HG03460 (cell line): ENCODE data around the gene ZPR1.
"Not testable (repeated sequence)": the region's sequence is repeated elsewhere in the genome, so short reads cannot be mapped to it uniquely, and the experiment has no call there.

Source experiments
- ATAC-seq: cut with Tn5 transposase; IDR thresholded peaks from one replicate; pipeline ENCODE4 v1.9.1; 2021; ENCODE audit not compliant: unreplicated experiment

ZPR1 gene, protein sequence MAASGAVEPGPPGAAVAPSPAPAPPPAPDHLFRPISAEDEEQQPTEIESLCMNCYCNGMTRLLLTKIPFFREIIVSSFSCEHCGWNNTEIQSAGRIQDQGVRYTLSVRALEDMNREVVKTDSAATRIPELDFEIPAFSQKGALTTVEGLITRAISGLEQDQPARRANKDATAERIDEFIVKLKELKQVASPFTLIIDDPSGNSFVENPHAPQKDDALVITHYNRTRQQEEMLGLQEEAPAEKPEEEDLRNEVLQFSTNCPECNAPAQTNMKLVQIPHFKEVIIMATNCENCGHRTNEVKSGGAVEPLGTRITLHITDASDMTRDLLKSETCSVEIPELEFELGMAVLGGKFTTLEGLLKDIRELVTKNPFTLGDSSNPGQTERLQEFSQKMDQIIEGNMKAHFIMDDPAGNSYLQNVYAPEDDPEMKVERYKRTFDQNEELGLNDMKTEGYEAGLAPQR

DNA sequence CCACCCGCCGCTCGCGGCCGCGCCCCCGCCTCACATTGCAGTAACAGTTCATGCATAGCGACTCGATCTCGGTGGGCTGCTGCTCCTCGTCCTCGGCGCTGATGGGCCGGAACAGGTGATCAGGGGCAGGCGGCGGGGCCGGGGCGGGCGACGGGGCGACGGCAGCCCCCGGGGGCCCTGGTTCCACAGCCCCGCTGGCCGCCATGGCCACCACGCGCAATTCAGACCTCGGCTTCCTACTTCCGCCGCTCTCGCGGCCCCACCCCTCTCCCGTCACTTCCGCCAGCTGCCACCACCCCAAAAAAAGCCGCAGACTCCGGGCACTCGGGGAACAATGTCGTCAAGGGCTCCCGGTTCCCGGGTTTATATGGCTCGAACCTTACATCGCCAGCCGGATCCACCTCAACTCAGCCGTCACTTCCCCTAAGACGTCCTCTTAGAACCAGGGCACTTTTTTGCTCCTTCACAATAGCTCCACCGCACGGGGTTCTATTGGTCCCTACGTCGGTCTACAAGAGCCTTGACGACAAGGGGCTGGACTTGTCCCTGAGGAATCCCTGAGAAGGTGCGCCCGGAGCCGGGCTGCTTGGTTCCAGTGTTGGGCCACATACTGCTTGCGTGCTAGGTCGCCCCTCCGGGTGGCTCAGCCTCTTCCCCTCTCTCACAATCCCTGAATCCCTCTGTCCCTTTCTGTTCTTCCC is at the start of gene ZPR1:
Gene ZPR1, minus strand, starts transcription at position 238 of the 701 bp plus-strand sequence. Its CDS starts 33 bp downstream, at position 205.
- ATAC-seq = peak; percentile 84

DNA sequence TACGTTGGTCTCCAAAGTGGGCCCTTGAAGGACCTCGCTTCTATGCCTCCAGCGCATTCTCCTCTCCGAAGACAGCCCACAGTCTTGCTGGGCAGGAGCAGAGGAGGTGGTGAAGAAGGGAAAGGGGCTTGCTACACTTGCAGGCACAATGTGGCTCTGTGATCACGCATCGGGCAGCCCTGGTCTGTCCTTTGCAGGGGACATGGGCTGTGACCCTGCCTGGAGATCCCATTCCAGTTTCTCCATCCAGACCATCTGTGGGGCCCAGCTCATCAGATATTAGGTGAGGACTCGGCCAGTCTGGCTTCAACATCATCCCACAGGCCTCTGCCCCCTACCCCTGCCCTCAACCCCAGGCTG is 48.8 kb upstream of the ZPR1 start:
- ATAC-seq = no peak

DNA sequence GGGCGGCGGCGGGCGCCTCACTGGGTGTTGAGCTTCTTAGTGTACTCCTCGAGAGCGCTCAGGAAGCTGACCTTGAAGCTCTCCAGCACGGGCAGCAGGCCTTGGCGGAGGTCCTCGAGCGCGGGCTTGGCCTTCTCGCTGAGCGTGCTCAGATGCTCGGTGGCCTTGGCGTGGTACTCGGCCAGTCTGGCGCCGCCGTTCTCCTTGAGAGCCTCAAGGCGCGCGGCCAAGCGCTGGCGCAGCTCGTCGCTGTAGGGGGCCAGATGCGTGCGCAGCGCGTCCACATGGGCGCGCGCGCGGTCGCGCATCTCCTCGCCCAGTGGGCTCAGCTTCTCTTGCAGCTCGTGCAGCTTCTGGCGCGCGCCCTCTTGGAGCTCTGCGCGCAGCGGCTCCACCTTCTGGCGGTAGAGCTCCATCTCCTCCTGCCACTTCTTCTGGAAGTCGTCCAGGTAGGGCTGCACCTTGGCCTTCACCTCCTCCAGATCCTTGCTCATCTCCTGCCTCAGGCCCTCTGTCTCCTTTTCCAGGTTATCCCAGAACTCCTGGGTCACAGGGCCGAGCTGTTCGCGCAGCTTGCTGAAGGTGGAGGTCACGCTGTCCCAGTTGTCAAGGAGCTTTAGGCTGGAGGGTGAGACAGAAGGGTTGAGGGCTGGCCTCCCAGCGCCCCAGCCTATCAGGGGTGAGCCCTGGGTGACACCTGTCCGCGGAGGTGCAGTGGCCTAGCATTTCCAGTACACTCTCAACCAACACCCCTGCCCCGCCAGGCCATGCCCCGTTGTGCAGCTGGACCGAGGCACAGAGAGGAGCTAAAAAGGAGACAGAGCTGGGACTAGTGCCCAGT is 48.2 kb upstream of the ZPR1 start:
- peak; percentile 74 for ATAC-seq

DNA sequence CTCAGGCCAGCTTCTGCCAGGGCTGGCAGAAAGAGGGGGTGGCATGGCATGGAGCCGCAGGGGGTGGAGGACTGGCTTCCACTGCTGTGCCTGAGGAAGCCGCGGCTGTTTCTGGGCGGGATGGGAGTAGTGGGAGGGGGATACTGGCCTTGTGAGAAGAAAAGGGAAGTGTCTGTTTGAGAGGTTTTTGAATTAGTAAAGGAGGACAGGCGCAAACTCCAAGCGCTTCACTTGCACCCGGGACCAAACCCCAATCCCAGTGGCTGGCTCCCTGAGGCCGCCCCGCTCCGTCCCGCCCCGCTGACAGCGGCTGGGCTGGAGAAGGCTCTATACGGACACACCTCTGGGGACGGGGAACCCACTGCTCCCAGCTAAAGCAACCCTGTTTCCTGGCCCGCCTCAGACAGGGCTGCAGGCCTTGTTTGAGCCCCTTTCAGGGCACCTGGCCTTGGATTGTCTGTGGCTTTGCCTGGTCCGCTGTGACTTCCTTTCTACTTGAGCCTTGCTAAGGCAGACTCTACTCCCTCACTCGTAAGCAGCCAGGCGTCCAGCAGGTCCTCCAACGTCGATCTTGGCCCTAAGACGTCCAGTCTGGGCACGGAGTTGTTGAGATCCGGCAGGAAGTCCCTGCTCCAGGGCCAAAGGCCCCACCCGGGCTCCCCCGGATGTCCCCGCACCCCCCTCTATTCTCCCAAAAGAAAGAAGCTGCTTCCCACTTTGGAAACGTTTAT is 47.4 kb upstream of the ZPR1 start:
- ATAC-seq = peak; percentile 14

DNA sequence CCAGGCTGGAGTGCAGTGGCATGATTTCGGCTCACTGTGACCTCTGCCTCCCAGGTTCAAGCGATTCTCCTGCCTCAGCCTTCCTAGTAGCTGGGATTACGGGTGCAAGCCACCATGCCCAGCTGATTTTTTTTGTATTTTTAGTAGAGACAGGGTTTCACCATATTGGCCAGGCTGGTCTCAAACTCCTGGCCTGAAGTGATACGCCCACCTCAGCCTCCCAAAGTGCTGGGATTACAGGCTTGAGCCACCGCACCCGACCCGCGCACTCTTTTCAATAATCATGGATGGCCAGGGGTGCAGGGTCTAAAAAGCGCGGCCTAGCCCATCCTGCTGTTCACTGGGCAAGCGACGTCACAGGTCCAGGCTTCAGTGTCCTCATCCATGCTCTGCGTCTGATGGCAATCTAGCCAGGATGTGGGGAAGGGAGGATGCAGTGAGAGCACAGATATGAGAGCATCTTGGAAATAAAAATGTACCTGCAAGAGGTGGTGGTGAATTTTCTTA is 46.8 kb upstream of the ZPR1 start:
- not testable (repeated sequence) for ATAC-seq

DNA sequence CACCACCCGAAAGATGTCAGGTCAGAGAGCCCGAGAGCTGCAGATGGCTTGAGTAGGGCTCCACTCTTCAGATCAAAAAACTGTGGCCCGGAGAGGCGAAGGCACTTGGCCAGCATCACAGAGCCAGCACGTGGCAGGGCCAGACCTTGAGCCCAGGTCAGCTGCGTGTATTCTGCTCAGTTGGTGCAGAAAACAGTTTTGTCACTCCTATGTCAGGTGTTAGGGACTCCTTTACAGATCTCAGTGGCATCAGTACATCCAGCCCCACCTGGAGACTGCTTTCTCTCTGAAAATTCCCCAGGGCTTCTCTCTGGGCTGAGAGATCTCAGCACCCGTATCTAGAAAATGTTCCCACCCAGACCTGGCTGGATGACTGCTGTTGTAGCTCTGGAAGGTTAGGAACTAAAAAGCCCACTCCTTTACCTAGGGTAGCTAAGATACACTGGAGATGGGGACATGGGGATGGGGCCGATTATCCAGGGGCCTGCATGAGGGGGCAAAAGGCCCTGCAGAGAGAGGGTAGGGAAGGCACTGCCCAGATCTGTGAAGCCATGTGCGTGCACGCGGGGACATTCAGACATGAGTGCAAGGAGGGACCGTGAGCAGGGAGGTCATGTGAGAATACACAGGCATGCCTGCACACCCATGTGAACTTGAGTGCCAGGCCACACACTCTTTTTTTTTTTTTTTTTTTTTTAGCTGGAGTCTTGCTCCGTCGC is 46.2 kb upstream of the ZPR1 start:
- no peak for ATAC-seq

DNA sequence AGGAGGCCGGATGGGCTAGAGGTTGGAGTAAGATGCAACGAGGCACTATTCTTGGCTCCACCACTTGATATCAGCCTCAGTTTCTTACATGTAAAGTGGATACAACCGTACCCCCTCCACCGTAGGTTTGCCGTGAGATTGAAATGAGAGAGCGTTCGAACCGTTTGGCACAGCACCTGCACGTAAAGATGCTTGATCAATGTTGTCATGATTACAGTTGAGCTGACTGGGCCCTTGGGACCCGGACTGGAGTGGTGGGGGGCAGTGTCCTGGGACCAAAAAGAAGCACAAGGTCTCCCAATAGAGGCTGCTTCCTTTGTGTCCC is 45.6 kb upstream of the ZPR1 start:
- ATAC-seq = no peak

DNA sequence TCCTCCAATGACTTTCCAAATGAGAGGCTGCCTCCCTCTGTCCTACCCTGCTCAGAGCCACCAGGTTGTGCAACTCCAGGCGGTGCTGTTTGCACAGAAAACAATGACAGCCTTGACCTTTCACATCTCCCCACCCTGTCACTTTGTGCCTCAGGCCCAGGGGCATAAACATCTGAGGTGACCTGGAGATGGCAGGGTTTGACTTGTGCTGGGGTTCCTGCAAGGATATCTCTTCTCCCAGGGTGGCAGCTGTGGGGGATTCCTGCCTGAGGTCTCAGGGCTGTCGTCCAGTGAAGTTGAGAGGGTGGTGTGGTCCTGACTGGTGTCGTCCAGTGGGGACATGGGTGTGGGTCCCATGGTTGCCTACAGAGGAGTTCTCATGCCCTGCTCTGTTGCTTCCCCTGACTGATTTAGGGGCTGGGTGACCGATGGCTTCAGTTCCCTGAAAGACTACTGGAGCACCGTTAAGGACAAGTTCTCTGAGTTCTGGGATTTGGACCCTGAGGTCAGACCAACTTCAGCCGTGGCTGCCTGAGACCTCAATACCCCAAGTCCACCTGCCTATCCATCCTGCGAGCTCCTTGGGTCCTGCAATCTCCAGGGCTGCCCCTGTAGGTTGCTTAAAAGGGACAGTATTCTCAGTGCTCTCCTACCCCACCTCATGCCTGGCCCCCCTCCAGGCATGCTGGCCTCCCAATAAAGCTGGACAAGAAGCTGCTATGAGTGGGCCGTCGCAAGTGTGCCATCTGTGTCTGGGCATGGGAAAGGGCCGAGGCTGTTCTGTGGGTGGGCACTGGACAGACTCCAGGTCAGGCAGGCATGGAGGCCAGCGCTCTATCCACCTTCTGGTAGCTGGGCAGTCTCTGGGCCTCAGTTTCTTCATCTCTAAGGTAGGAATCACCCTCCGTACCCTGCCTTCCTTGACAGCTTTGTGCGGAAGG is 44.8 kb upstream of the ZPR1 start:
- ATAC-seq = no peak

DNA sequence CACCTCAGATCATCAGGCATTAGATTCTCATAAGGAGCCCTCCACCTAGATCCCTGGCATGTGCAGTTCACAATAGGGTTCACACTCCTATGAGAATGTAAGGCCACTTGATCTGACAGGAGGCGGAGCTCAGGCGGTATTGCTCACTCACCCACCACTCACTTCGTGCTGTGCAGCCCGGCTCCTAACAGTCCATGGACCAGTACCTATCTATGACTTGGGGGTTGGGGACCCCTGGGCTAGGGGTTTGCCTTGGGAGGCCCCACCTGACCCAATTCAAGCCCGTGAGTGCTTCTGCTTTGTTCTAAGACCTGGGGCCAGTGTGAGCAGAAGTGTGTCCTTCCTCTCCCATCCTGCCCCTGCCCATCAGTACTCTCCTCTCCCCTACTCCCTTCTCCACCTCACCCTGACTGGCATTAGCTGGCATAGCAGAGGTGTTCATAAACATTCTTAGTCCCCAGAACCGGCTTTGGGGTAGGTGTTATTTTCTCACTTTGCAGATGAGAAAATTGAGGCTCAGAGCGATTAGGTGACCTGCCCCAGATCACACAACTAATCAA is 44.0 kb upstream of the ZPR1 start:
- ATAC-seq = no peak

DNA sequence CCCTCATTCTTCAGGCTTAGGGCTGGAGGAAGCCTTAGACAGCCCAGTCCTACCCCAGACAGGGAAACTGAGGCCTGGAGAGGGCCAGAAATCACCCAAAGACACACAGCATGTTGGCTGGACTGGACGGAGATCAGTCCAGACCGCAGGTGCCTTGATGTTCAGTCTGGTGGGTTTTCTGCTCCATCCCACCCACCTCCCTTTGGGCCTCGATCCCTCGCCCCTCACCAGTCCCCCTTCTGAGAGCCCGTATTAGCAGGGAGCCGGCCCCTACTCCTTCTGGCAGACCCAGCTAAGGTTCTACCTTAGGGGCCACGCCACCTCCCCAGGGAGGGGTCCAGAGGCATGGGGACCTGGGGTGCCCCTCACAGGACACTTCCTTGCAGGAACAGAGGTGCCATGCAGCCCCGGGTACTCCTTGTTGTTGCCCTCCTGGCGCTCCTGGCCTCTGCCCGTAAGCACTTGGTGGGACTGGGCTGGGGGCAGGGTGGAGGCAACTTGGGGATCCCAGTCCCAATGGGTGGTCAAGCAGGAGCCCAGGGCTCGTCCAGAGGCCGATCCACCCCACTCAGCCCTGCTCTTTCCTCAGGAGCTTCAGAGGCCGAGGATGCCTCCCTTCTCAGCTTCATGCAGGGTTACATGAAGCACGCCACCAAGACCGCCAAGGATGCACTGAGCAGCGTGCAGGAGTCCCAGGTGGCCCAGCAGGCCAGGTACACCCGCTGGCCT is 42.5 kb upstream of the ZPR1 start:
- ATAC-seq = no peak

DNA sequence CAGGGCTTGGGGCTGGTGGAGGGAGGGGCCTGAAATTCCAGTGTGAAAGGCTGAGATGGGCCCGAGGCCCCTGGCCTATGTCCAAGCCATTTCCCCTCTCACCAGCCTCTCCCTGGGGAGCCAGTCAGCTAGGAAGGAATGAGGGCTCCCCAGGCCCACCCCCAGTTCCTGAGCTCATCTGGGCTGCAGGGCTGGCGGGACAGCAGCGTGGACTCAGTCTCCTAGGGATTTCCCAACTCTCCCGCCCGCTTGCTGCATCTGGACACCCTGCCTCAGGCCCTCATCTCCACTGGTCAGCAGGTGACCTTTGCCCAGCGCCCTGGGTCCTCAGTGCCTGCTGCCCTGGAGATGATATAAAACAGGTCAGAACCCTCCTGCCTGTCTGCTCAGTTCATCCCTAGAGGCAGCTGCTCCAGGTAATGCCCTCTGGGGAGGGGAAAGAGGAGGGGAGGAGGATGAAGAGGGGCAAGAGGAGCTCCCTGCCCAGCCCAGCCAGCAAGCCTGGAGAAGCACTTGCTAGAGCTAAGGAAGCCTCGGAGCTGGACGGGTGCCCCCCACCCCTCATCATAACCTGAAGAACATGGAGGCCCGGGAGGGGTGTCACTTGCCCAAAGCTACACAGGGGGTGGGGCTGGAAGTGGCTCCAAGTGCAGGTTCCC is 41.8 kb upstream of the ZPR1 start, which contains the start of gene APOC3:
Gene APOC3, plus strand, starts transcription at position 383 of the 659 bp plus-strand sequence. CDS start 676 bp downstream, outside the sequence.
- ATAC-seq = no peak

DNA sequence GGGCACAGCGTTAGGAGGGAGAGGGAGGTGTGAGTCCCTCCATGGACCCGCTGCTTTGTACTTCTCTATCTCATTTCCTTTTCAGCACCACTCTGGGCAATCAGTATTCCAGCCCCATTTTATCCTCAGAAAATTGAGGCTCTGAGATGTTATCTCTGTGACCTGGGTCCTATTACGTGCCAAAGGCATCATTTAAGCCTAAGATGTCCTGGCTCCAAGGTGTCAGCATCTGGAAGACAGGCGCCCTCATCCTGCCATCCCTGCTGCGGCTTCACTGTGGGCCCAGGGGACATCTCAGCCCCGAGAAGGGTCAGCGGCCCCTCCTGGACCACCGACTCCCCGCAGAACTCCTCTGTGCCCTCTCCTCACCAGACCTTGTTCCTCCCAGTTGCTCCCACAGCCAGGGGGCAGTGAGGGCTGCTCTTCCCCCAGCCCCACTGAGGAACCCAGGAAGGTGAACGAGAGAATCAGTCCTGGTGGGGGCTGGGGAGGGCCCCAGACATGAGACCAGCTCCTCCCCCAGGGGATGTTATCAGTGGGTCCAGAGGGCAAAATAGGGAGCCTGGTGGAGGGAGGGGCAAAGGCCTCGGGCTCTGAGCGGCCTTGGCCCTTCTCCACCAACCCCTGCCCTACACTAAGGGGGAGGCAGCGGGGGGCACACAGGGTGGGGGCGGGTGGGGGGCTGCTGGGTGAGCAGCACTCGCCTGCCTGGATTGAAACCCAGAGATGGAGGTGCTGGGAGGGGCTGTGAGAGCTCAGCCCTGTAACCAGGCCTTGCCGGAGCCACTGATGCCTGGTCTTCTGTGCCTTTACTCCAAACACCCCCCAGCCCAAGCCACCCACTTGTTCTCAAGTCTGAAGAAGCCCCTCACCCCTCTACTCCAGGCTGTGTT is 41.1 kb upstream of the ZPR1 start:
- ATAC-seq = no peak

DNA sequence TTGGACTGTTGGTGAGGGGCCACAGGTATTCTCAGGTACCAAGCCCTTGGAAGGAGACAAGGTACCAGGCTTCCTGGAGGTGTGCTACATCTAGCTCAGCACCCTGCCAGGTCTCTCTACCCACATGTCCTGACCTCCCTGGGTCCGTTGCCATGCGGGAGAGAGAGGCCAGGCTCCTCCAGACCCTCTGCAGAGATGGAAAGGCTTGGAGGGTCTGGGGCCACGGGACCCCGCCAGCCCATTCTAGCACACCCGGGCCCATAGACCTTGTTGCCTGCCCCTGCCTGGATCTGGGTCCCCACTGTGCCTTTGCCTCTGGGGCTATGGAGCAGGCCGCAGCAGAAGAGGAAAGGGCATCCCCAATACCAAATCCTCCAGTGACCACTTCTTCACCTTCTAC is 39.6 kb upstream of the ZPR1 start:
- ATAC-seq = no peak

DNA sequence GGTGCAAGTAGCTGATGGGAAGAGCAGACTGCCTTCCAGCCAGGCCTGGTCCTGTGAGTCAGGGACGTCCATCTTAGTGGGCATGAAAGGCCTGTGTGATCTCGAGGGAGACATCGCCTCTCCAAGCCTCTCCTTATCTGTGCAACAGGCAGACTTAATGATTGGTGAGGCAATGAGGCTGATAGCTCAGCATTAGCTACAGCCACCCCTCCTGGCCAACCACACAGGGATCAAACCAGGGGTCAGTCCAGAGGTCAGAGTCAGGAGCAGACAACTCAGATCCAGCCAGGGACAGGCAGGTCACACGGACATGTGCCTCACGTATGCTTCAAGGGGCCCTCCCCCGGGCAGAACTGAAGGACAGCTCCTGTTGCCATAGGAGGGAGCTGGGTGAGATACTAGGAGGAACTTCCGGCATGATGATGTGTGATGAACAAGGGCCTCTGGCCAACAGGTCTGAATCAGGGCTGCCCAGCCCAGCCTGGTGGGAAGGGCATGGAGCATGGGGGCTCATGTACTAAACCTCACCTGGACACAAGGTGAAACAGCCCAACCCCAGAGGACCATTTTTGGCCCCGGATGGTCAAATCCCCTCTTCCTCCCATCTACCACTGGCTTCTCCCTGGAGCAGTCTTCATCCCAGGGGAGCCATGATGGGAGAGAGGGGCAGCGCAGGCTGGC is 39.1 kb upstream of the ZPR1 start:
- ATAC-seq = no peak

DNA sequence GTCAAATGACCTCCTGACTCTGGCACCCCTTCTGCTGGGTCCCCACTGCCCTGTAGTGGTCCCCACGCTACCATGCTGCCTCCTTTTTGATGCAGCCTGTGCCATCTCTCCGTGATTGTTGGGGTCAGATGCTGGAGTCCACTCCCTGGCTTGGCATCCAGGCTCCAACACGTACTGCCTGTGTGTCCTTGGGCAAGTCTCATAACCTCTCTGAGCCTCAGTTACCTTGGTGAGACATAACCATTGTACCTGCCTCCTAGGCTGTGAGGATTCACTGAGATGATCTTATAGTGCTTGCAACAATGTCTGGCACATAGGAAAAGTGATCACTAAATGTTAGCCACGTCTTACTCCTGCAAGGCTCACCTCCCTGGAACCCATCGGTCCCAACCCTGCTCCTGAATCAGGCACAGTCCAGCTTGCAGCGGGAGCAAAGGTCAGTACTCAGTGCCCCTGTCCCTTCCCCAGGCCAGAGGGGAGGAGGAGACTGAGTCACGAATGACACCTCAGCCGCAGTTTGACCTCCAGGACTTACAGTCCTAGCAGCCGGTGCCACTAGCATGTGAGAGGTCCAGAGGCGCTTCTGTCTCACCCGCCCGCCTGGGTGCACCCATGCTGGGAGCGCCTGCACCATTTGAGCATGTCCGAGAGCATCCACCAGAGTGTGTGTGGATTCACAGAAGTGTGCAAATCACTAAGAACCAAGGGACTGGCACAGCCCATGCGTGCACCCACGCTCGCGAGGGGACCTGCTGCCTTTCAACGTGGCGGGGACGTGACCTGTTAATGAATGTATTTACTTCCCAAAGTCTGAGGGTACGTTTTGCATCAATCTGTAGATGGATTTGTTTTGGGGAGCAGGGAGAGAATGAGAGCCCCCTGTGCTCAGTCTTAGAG is 38.3 kb upstream of the ZPR1 start:
- ATAC-seq = no peak
